Fibroblast of lung (primary cell): ENCODE measurements around the gene IL17RD. TPM values are rescaled to one million over a fixed set of nuclear protein-coding genes. Genes with fewer than 3 reads are reported as not detected.

ENCODE experiments used
- DNase-seq, 2 donors: peaks; one replicate each; pipeline versions ENCODE4 v3.0.0 to v3.0.0-alpha.2; 2010; ENCODE audit warnings: low read depth in 2 of 2
- H2AFZ ChIP-seq: 2 replicates; pipeline ENCODE4 v1.5.1; 2012; ENCODE audit warnings: low read length, control low read depth, inconsistent platforms
- H3K27ac ChIP-seq: 2 replicates; pipeline ENCODE4 v1.5.1; 2011; ENCODE audit warnings: low read length, control low read depth; ENCODE audit not compliant: insufficient read depth
- H3K27me3 ChIP-seq: 2 replicates; pipeline ENCODE4 v1.5.1; 2011; ENCODE audit warnings: mild to moderate bottlenecking, low read length; ENCODE audit not compliant: control insufficient read depth, insufficient read depth
- H3K36me3 ChIP-seq: 2 replicates; pipeline ENCODE4 v1.5.1; 2011; ENCODE audit warnings: low read length; ENCODE audit not compliant: control insufficient read depth, insufficient read depth
- H3K4me1 ChIP-seq: 2 replicates; pipeline ENCODE4 v1.5.1; 2011; ENCODE audit warnings: low read length; ENCODE audit not compliant: control insufficient read depth, insufficient read depth; ENCODE audit errors: extremely low read depth
- H3K4me2 ChIP-seq: 2 replicates; pipeline ENCODE4 v1.5.1; 2011; ENCODE audit warnings: low read length, control low read depth; ENCODE audit not compliant: insufficient read depth; ENCODE audit errors: extremely low read depth
- H3K4me3 ChIP-seq, 4 experiments: fragments of 200-600 bp in 1 of 4; sonication (generic) in 1 of 4; replicated peaks in 1 of 4; 2 replicates each; pipeline ENCODE4 v1.5.1; 2011 to 2016; ENCODE audit warnings: low read length in 4 of 4, low read depth in 3 of 4, mild to moderate bottlenecking in 3 of 4, control low read depth in 2 of 4, inconsistent platforms in 1 of 4, mixed read lengths in 1 of 4; ENCODE audit not compliant: insufficient read depth in 1 of 4; ENCODE audit errors: control extremely low read depth in 1 of 4
- H3K79me2 ChIP-seq: 2 replicates; pipeline ENCODE4 v1.5.1; 2012; ENCODE audit warnings: mild to moderate bottlenecking, low read length, inconsistent platforms; ENCODE audit not compliant: control insufficient read depth, insufficient read depth
- H3K9ac ChIP-seq: 2 replicates; pipeline ENCODE4 v1.5.1; 2011; ENCODE audit warnings: mild to moderate bottlenecking, low read length, control low read depth; ENCODE audit not compliant: insufficient read depth
- H3K9me3 ChIP-seq: 2 replicates; pipeline ENCODE4 v1.5.1; 2012; ENCODE audit warnings: low read depth, low read length; ENCODE audit not compliant: control insufficient read depth, insufficient read depth
- H4K20me1 ChIP-seq: 2 replicates; pipeline ENCODE4 v1.5.1; 2011; ENCODE audit warnings: low read length; ENCODE audit not compliant: control insufficient read depth, insufficient read depth; ENCODE audit errors: extremely low read depth
- EZH2 ChIP-seq: IDR thresholded peaks from 2 replicates; pipeline ENCODE4 v1.5.1; 2012; ENCODE audit warnings: low read length, control low read depth, mild to moderate bottlenecking; ENCODE audit errors: missing control alignments
- polyA plus RNA-seq, 2 donors: library from polyadenylated mRNA; depleted of rRNA in 1 of 2; stranded (reverse) in 1 of 2; unstranded in 1 of 2; fragments of >200 nt; gene quantifications; 2 replicates each; pipeline ENCODE4 v1.2.1, GENCODE V29; 2011 to 2012; ENCODE audit warnings: missing spikeins in 1 of 2
- total RNA-seq: library from RNA; depleted of rRNA; stranded (reverse); fragments of >200 nt; gene quantifications from 2 replicates; pipeline ENCODE4 v1.2.1, GENCODE V29; 2014
- TF ChIP-seq, protein P1 (sequence below), 2 donors: IDR thresholded peaks in 1 of 2; conservative IDR thresholded peaks in 1 of 2; 1 replicate in 1 of 2; 2 replicates in 1 of 2; pipeline ENCODE4 v1.5.1; 2011 to 2012; ENCODE audit warnings: low read length in 2 of 2, control low read depth in 1 of 2, inconsistent platforms in 1 of 2, low read depth in 1 of 2, mild to moderate bottlenecking in 1 of 2

IL17RD gene
- total and polyA plus RNA-seq, 2 donors (not counting 1 experiment from before 2014, with no cell fraction given), result 0.60 to 1.8 TPM

DNA sequence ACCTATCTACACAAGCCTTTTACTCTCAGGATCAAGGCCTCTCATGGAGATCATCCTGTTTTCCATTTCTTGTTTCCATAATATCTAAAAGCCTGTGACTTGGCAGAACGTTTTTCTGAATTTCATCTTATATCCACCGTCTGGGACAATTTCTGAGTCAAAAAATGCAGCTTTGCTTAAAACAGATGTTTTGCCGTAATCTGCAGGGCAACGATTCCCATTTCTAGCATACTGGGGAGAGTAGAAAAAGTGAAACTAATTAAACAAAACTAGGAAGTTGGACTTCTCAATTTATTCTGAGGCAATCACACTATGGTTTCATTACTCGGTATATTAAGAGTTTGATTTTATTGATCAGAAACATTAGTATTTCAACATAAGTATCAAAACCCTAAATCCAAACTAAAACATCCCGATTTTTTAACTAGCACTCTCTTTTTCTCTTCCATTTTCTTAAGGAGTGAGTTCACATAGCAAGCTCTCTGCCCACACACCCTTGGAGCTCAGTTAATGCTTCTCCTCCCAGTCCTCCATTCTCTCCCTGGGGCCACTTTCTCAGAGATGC is 71.1 kb downstream of the IL17RD start:
- H3K36me3 ChIP-seq, result no peaks in the 10 kb centered on the region
- H3K4me2 ChIP-seq, result no peak overlapping the region
- no peak overlapping the region for H3K9ac ChIP-seq
- H2AFZ ChIP-seq, result peak overlapping the region; percentile 14
- no peak overlapping the region for H3K27ac ChIP-seq
- TF ChIP-seq EZH2, result no peak
- TF ChIP-seq, protein P1, sequence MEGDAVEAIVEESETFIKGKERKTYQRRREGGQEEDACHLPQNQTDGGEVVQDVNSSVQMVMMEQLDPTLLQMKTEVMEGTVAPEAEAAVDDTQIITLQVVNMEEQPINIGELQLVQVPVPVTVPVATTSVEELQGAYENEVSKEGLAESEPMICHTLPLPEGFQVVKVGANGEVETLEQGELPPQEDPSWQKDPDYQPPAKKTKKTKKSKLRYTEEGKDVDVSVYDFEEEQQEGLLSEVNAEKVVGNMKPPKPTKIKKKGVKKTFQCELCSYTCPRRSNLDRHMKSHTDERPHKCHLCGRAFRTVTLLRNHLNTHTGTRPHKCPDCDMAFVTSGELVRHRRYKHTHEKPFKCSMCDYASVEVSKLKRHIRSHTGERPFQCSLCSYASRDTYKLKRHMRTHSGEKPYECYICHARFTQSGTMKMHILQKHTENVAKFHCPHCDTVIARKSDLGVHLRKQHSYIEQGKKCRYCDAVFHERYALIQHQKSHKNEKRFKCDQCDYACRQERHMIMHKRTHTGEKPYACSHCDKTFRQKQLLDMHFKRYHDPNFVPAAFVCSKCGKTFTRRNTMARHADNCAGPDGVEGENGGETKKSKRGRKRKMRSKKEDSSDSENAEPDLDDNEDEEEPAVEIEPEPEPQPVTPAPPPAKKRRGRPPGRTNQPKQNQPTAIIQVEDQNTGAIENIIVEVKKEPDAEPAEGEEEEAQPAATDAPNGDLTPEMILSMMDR (conservative IDR thresholded peaks at IDR 0.05 in 1 of 2, IDR thresholded peaks at IDR 0.05 in 1 of 2; ENCODE audit: low read depth in 1 of 2, low read length in 2 of 2), result no peak
- no peaks in the 10 kb centered on the region for H4K20me1 ChIP-seq
- H3K9me3 ChIP-seq, result no peaks in the 10 kb centered on the region
- no peak overlapping the region for H3K4me3 ChIP-seq
- no peaks in the 10 kb centered on the region for H3K4me1 ChIP-seq
- no peak for DNase-seq
- H3K27me3 ChIP-seq, result no peaks in the 10 kb centered on the region
- no peaks in the 10 kb centered on the region for H3K79me2 ChIP-seq

DNA sequence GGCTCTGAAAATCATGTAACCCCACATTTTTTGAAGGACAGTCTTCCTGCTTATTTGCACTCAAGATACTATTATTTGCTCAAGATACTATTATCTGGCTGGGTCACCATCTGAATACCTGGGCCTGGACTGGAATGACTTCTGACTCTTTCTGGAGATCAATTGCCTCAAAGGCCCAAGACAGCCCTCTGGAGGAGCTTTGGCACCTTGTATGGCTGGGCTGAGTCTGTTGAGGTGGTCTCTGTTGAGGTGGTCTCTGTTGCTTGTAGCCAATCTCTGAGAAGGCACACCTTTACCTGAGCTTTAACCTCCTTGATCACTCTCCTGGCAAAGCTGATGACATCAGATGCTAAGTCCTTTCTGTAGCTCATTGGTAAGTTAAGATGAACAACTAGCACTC is 71.7 kb downstream of the IL17RD start:
- no peaks in the 10 kb centered on the region for H3K27me3 ChIP-seq
- H3K9ac ChIP-seq, result no peak overlapping the region
- H3K4me1 ChIP-seq, result no peaks in the 10 kb centered on the region
- H3K4me3 ChIP-seq, result no peak overlapping the region
- H4K20me1 ChIP-seq, result no peaks in the 10 kb centered on the region
- no peak overlapping the region for H2AFZ ChIP-seq
- no peaks in the 10 kb centered on the region for H3K9me3 ChIP-seq
- TF ChIP-seq EZH2, result no peak
- TF ChIP-seq, protein P1 (conservative IDR thresholded peaks at IDR 0.05 in 1 of 2, IDR thresholded peaks at IDR 0.05 in 1 of 2; ENCODE audit: low read depth in 1 of 2, low read length in 2 of 2), result no peak
- H3K36me3 ChIP-seq, result no peaks in the 10 kb centered on the region
- no peak for DNase-seq
- H3K27ac ChIP-seq, result no peak overlapping the region
- no peaks in the 10 kb centered on the region for H3K79me2 ChIP-seq
- H3K4me2 ChIP-seq, result no peak overlapping the region

DNA sequence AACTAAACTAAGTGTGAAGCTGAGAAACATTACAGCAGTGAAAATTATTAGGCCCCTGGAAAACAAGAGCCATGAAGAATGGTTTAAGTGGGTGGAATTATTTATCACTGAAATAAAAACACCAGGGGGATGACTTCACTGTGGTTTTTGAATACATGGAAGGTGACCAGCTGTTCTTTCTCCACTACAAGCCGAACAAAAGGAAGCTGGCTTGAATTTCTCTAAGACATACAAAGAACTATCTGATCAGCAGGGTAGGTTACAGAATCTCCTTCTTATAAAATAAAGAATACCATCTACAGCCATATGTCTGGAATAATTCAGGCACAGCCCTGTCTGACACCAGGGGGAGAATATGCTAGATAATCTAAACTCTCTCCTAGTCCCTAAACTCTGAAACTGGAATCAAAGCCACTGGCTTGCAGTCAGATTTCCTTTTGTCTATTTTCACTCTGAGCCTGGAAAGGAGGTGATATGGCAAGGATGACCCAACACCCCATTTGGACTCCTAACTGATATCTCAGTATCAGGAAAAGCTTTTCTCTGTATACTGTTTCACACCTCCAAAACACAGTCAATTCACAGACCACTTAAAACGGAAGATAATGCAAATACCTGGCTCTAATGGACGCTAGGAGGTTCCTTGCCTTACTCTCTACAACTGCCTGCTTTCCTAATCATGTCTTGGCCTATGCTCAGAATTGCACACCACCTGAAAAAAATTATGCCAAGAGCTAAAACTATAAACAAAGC is 73.5 kb downstream of the IL17RD start:
- Histone ChIP-seq H3K4me1 (no peaks in the 10 kb centered on the region), H3K27ac (no peak overlapping the region), H3K79me2 (no peaks in the 10 kb centered on the region), H3K4me2 (no peak overlapping the region), H3K4me3 (no peak overlapping the region), H3K36me3 (no peaks in the 10 kb centered on the region), H3K27me3 (no peaks in the 10 kb centered on the region), H4K20me1 (no peaks in the 10 kb centered on the region), H3K9ac (no peak overlapping the region), H3K9me3 (no peaks in the 10 kb centered on the region), H2AFZ (no peak overlapping the region)
- TF ChIP-seq, protein P1 (conservative IDR thresholded peaks at IDR 0.05 in 1 of 2, IDR thresholded peaks at IDR 0.05 in 1 of 2; ENCODE audit: low read depth in 1 of 2, low read length in 2 of 2), result peak in 1 of 2 donors; percentile 12
- TF ChIP-seq EZH2, result no peak
- peak; percentile 73 to 85 for DNase-seq
